Duodenal mucosa (tissue), 2 donors: ENCODE results near the gene UTS2B.

Experiments
- H3K27ac ChIP-seq: one replicate; pipeline ENCODE4 v1.7.0; 2013; ENCODE audit warnings: low read depth, low read length
- H3K27me3 ChIP-seq, 2 donors: one replicate each; pipeline ENCODE4 v1.7.0; 2013; ENCODE audit warnings: low read length in 2 of 2, control low read depth in 1 of 2; ENCODE audit not compliant: insufficient read depth in 2 of 2, control insufficient read depth in 1 of 2
- H3K36me3 ChIP-seq, 2 donors: one replicate each; pipeline ENCODE4 v1.7.0; 2013; ENCODE audit warnings: low read length in 2 of 2, control low read depth in 1 of 2; ENCODE audit not compliant: insufficient read depth in 2 of 2, control insufficient read depth in 1 of 2
- H3K4me1 ChIP-seq, 2 donors: one replicate each; pipeline ENCODE4 v1.7.0; 2013; ENCODE audit warnings: low read length in 2 of 2, control low read depth in 1 of 2; ENCODE audit not compliant: insufficient read depth in 2 of 2, control insufficient read depth in 1 of 2
- H3K4me3 ChIP-seq, 2 donors: one replicate each; pipeline ENCODE4 v1.7.0; 2013; ENCODE audit warnings: low read length in 2 of 2, low read depth in 1 of 2
- H3K9ac ChIP-seq, 2 donors: one replicate each; pipeline ENCODE4 v1.7.0; 2013; ENCODE audit warnings: low read length in 2 of 2, low read depth in 1 of 2
- H3K9me3 ChIP-seq, 2 donors: one replicate each; pipeline ENCODE4 v1.7.0; 2013; ENCODE audit warnings: low read length in 2 of 2, control low read depth in 1 of 2; ENCODE audit not compliant: control insufficient read depth in 1 of 2

UTS2B gene

DNA sequence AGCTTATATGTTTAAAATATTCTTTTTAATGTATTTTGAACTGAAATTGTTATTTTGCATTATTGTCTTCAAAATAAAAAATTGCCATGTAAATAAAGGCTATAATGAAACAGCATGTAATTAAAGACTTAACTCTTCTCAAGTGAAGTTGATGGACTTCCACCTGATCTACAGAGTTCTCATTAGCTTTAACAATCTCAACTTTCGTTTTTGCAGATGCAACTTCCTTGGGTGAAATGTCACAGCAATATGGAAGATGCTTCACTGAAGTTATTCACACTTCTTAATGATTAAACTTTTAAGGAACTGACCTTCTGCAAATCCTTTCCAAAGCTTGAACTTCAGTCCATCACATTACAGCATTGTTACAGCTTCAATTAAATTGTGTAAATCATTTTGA, 67.7 kb downstream of the UTS2B start:
- Histone ChIP-seq H3K36me3 (no peaks in the 10 kb centered on the region), H3K9ac (no peak overlapping the region), H3K27ac (no peak overlapping the region), H3K4me1 (no peaks in the 10 kb centered on the region), H3K27me3 (no peaks in the 10 kb centered on the region), H3K4me3 (no peak overlapping the region), H3K9me3 (no peaks in the 10 kb centered on the region)

DNA sequence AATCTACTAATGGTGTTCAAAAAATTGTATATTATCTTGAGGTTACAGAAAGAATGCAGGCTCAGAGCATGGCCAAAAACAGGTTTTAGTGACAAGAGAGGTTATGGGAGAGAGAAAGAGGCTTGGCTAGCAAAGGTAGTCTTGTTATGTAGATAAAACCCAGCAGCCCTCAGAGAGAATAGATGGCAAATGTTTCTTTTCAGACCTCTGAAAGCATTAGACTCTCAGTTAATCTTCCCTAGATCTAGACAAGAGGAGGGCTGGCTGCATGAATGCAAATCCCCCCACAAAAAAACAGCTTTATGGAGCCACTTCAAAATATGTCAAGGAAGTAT, 69.1 kb downstream of the UTS2B start:
- H3K4me3 ChIP-seq = no peak overlapping the region
- no peak overlapping the region for H3K27ac ChIP-seq
- H3K36me3 ChIP-seq = no peaks in the 10 kb centered on the region
- H3K9me3 ChIP-seq = no peaks in the 10 kb centered on the region
- H3K9ac ChIP-seq = no peak overlapping the region
- H3K27me3 ChIP-seq = no peaks in the 10 kb centered on the region
- H3K4me1 ChIP-seq = no peaks in the 10 kb centered on the region

DNA sequence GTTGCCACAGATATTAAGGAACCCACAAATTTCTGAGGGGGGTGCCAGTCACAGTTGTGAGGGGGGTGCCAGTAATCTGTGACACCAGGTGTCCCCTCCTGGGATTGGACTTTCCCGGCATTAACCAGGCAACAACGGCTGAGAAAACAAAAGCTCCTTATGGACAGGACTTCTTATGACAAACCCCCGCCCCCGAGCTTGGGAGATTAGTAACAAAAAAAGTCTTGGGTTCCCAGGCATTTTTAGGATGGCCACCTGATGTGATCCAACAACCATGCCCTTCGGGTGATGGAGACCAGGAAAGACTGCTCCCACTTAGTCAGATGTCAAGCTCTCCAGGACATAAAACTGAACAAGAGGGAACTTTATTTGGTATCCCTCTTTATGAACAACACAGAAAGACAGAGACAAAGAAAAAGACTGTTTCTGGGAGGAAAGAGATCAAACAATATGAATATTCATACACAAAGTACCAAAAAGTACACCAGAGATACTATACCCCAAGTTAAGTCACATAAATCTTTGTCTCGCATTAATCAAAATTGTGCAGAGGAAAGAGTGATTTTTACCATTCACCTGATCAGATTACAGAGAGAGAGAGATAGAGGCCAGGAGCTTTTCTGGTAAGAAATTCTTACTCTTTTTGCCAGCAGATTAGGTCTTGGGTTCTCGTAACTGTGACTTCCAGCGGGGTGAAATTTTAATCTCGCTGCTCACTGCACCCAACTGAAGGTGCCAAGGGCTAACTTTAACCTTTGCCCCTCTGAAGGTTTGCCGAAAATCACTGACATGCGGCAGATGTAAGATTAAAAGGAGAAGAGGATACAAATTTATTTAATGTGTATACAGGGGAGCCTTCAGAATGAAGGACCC, 69.7 kb downstream of the UTS2B start:
- Histone ChIP-seq H3K27me3 (no peaks in the 10 kb centered on the region), H3K27ac (no peak overlapping the region), H3K9ac (no peak overlapping the region), H3K36me3 (no peaks in the 10 kb centered on the region), H3K4me3 (no peak overlapping the region), H3K9me3 (no peaks in the 10 kb centered on the region), H3K4me1 (no peaks in the 10 kb centered on the region)

DNA sequence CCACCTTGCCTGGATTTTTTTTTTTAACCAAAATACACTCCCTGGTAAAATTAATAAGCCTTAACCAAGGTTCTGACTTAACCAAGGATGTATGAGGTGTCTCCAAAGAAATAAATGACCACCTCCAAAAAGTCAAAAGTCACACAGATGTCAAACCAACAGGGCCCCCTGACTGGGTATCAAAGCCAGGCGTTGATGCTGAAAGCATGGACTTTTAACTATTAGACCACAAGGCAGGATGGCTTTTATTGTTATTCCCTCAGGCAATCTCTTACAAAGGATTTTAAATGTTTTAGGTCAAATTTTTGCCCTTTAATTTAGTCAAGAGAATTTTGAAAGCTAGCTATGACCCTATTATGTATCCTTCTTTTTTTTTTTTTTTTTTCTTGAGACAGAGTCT, 70.8 kb downstream of the UTS2B start:
- Histone ChIP-seq H3K4me1 (no peaks in the 10 kb centered on the region), H3K36me3 (no peaks in the 10 kb centered on the region), H3K4me3 (no peak overlapping the region)

DNA sequence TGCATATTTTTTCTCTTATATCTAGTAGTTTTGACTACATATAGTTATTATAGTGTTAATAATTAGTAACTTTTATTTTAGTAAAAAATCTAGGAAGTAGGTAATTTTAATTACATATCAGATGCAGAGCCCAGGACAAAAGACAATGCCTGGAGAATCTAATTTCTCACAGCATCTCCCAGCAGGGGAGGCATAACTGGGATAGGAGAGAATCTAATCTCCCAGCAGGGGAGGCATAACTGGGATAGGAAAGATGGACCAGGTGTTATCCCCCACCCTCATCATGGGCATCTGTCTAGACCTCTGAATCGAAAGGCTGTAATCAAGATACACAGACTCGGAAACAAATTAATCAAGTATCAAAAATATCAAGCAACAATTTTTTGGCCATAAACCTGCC, 73.0 kb downstream of the UTS2B start:
- H3K27ac ChIP-seq = no peak overlapping the region
- no peaks in the 10 kb centered on the region for H3K36me3 ChIP-seq
- H3K4me1 ChIP-seq = no peaks in the 10 kb centered on the region
- H3K9me3 ChIP-seq = no peaks in the 10 kb centered on the region
- H3K9ac ChIP-seq = no peak overlapping the region
- no peaks in the 10 kb centered on the region for H3K27me3 ChIP-seq
- no peak overlapping the region for H3K4me3 ChIP-seq

More for the DNA sequence above, 70.8 kb downstream of the UTS2B start:
- no peaks in the 10 kb centered on the region for H3K27me3 ChIP-seq
- H3K9ac ChIP-seq = no peak overlapping the region
- no peaks in the 10 kb centered on the region for H3K9me3 ChIP-seq
- no peak overlapping the region for H3K27ac ChIP-seq

DNA sequence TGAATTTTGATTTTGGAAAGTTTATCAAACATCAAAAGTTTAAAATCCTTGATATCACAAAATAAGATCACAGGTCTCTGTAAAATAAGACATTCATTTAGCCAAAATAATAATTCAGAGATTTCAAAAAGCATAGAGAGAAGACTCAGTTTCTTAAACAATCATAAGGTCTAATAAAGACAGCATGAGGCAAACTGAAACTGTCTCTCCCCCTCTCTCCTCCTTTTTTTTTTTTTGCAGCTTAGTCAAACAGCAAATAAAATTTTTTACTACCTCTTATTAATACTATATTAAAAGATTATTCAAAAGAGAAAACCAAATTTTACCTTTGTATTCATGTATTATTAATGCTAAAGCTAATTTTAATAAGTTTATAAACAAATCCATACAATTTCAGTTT, 73.9 kb downstream of the UTS2B start:
- Histone ChIP-seq H3K9ac (no peak overlapping the region), H3K9me3 (no peaks in the 10 kb centered on the region), H3K4me1 (no peaks in the 10 kb centered on the region), H3K27me3 (no peaks in the 10 kb centered on the region), H3K27ac (no peak overlapping the region), H3K4me3 (no peak overlapping the region), H3K36me3 (no peaks in the 10 kb centered on the region)

DNA sequence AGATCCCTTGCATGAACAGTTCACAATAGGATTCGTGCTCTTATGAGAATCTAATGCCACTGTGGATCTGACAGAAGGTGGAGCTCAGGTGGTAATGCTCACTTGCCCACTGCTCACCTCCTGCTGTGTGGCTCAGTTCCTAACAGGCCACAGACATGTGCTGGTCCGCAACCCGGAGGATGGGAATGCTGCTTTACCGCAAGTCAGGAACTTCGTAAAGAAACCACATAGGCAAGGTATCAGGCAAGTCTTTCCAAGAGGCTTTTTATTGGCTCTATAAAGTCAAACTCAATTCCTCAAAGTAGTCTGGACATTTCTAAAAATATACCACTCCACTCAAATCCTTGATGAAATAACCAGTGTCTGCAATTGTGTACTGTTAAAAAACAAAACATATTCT, 75.2 kb downstream of the UTS2B start:
- Histone ChIP-seq H3K4me3 (no peak overlapping the region), H3K27me3 (no peaks in the 10 kb centered on the region), H3K9ac (no peak overlapping the region), H3K27ac (no peak overlapping the region), H3K9me3 (no peaks in the 10 kb centered on the region), H3K4me1 (no peaks in the 10 kb centered on the region), H3K36me3 (no peaks in the 10 kb centered on the region)

DNA sequence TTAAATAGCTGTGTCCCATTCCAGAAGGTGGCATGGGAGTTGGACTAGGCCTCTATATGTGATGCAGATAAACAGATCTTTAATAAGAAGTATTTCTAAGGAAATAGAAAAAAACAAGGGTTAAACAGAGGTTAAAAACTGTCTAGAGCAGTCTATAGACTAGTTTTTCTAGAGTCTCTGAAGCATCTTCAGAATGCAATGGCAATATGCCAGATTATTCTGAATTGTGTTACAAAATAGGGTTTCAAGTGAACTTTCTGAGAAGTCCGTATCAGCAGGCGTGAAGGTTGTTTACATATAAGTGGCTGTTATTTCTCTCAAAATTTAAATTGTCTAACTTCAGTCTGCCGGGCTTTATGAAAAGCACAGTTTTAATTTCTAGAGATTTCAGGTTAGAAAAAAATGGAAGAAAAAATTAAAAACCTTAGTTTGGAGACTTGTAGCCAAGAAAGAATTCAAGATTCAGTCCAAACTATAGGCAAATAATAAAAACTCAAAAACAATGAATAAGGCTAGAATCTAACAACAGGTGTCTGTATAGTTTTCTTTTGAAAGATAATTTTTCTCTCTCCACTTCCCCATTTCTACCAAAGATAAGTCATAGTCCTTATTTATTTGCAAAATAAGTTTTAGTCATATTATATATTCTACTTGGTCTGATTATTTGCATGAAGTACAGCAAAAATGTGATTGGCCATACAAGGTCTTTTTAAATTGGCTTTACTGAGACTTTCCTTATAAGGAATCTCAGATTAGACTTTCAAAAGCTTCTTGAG, 76.0 kb downstream of the UTS2B start:
- no peak overlapping the region for H3K27ac ChIP-seq
- H3K4me1 ChIP-seq = no peaks in the 10 kb centered on the region
- H3K4me3 ChIP-seq = no peak overlapping the region
- no peaks in the 10 kb centered on the region for H3K36me3 ChIP-seq
- no peaks in the 10 kb centered on the region for H3K9me3 ChIP-seq
- no peak overlapping the region for H3K9ac ChIP-seq
- no peaks in the 10 kb centered on the region for H3K27me3 ChIP-seq

DNA sequence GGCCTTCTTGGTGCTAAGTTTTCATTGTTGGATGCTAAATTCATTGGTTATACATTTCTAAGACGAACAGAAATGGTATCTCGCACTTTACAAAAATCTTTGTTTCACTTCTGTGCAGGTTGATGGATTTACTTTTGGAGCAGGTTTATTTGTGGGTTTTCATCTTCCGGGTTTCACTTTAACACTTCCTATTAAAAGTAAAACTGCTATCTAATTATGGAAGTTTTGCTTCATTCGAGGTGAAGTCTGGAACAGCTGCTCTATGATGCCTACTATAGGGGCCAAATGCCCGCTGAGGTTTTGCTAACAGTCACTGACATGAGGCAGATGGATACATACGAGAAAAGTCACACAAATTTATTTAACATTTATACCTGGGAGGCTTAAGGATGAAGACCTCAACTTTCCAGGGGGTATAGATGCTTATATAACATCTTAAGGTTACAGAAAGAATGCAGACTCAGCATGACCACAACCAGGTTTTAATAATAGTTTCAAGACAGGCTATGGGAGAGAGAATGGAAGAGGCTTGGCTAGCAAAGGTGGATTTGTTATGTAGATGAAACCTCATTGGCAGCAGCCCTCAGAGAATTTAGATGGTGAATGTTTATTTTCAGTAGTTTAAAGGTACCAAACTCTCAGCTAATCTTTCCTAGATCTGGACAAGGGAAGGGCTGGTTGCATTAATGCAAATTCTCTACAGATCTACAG, 77.1 kb downstream of the UTS2B start:
- H3K27ac ChIP-seq = no peak overlapping the region
- no peaks in the 10 kb centered on the region for H3K9me3 ChIP-seq
- H3K4me1 ChIP-seq = no peaks in the 10 kb centered on the region
- no peak overlapping the region for H3K4me3 ChIP-seq
- no peak overlapping the region for H3K9ac ChIP-seq
- H3K27me3 ChIP-seq = no peaks in the 10 kb centered on the region
- no peaks in the 10 kb centered on the region for H3K36me3 ChIP-seq

DNA sequence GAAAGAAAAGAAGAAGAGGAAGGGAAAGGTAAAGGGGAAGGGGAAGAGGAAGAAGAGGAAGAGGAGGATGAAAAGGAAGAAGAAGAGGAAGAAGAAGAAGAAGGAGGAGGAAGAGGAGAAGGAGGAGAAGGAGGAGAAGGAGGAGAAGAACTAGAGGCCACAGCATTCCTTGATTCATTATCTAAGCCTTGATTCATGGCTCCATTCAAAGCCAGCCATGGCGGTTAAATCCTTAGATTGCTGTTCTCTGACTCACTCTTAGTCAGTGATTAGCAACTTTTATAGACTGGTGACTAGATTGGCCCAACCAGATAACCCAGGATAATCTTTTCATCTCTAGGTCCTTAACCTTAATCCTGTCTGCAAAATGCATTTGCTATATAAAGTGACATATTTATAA, 83.7 kb downstream of the UTS2B start:
- no peak overlapping the region for H3K9ac ChIP-seq
- no peaks in the 10 kb centered on the region for H3K4me1 ChIP-seq
- no peaks in the 10 kb centered on the region for H3K27me3 ChIP-seq
- H3K9me3 ChIP-seq = no peaks in the 10 kb centered on the region
- no peak overlapping the region for H3K27ac ChIP-seq
- no peaks in the 10 kb centered on the region for H3K36me3 ChIP-seq
- H3K4me3 ChIP-seq = no peak overlapping the region
